Neural progenitor cell (in vitro differentiated cells): ENCODE data around the gene MARCO.

ENCODE experiments used
- CTCF ChIP-seq: fragments of 200-600 bp; sonication (generic); IDR thresholded peaks from 2 replicates; pipeline ENCODE4 v1.5.1; 2017; ENCODE audit warnings: antibody characterized with exemption, mild to moderate bottlenecking
- EZH2phosphoT487 ChIP-seq: fragments of 200-600 bp; sonication (generic); IDR thresholded peaks from 2 replicates; pipeline ENCODE4 v1.6.1; 2017; ENCODE audit warnings: antibody characterized with exemption

- no peak for TF ChIP-seq CTCF
- no peak for TF ChIP-seq EZH2phosphoT487
These were observed 87.3 kb downstream of the MARCO start for GRCh38 chr2:119029297-119029696.
